ENCODE results near the gene SLC9C1. TPM values are rescaled to one million over a fixed set of nuclear protein-coding genes. Genes with fewer than 3 reads are reported as not detected.

Gene SLC9C1
- total and polyA plus RNA-seq, 9 donors: 0.07 to 0.35 (median 0.15) TPM; not detected in 4

DNA sequence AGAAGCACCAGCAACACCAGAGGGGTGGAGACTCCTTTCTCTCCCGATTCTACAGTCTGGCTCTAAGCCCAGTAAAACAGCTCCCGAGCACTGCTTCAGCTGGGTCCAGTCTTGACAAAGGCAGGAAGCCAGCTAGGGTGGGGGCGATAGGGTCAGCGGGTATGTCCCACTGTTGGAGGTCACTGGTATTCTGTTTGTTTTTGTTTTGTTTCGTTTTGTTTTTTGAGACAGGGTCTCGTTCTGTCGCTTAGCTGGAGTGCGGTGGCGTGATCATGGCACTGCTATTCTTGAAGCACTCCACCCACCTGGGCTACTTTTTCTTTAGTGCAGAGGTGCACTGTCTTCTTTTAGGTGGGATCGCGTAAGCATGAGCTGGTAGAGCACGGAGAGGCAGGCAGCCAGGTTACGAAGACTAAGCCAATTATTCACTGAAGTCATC lies 177.2 kb downstream of the SLC9C1 start:
- TF ChIP-seq EP300 (IDR thresholded peaks at IDR 0.05) (no peak), POLR2A (IDR thresholded peaks at IDR 0.05) (no peak)
- TF ChIP-seq, protein P1, sequence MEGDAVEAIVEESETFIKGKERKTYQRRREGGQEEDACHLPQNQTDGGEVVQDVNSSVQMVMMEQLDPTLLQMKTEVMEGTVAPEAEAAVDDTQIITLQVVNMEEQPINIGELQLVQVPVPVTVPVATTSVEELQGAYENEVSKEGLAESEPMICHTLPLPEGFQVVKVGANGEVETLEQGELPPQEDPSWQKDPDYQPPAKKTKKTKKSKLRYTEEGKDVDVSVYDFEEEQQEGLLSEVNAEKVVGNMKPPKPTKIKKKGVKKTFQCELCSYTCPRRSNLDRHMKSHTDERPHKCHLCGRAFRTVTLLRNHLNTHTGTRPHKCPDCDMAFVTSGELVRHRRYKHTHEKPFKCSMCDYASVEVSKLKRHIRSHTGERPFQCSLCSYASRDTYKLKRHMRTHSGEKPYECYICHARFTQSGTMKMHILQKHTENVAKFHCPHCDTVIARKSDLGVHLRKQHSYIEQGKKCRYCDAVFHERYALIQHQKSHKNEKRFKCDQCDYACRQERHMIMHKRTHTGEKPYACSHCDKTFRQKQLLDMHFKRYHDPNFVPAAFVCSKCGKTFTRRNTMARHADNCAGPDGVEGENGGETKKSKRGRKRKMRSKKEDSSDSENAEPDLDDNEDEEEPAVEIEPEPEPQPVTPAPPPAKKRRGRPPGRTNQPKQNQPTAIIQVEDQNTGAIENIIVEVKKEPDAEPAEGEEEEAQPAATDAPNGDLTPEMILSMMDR (IDR thresholded peaks at IDR 0.05): no peak
- Histone ChIP-seq H3K27me3 (no peaks in the 10 kb centered on the region), H3K9me3 (no peaks in the 10 kb centered on the region), H3K4me1 (ENCODE audit: insufficient read depth) (no peaks in the 10 kb centered on the region), H3K36me3 (no peaks in the 10 kb centered on the region), H3K27ac (no peak overlapping the region), H3K4me3 (no peak overlapping the region)
- DNase-seq: no peak
- intact Hi-C loops (cut with DNase I): no loop called here
- 57 to 64% (median 59%) methylated on average over 13 of the region's 13 CpGs for WGBS, 3 donors

DNA sequence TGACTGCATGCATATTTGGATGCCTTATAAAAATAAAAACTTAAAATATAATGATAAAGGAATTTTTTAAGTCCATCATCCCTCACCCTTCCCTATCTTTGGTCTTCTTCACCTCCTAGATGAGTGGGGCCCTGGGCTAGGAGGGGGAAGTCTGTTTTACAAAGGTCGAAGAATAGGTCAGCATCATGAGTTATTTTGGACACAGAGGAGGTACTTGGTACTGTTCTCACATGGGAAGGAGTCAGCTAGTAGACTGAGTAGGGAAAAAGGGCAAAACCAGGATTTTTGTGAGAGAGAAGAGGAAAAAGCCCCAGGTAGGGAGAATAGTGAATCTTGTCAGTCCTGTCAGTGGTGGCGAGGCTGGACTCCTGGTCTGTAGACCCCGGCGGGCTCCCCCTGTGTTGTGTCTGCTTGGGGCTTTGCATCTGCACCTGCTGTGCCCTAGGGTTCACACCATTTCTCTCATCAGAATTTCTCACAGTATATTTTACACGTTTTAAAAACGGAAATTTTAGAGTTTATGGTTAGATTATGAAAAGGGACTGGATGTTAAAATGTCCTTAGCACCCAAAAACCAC lies 178.1 kb downstream of the SLC9C1 start:
- intact Hi-C loops (cut with DNase I): no loop called here
- Histone ChIP-seq H3K27me3 (no peaks in the 10 kb centered on the region), H3K36me3 (no peaks in the 10 kb centered on the region), H3K9me3 (no peaks in the 10 kb centered on the region), H3K27ac (no peak overlapping the region), H3K4me3 (no peak overlapping the region), H3K4me1 (ENCODE audit: insufficient read depth) (no peaks in the 10 kb centered on the region)
- WGBS, 3 donors: 87 to 90% (median 89%) methylated on average over 6 of the region's 6 CpGs
- TF ChIP-seq, protein P1 (IDR thresholded peaks at IDR 0.05): no peak
- TF ChIP-seq POLR2A (IDR thresholded peaks at IDR 0.05) (no peak), EP300 (IDR thresholded peaks at IDR 0.05) (no peak)
- DNase-seq: no peak

DNA sequence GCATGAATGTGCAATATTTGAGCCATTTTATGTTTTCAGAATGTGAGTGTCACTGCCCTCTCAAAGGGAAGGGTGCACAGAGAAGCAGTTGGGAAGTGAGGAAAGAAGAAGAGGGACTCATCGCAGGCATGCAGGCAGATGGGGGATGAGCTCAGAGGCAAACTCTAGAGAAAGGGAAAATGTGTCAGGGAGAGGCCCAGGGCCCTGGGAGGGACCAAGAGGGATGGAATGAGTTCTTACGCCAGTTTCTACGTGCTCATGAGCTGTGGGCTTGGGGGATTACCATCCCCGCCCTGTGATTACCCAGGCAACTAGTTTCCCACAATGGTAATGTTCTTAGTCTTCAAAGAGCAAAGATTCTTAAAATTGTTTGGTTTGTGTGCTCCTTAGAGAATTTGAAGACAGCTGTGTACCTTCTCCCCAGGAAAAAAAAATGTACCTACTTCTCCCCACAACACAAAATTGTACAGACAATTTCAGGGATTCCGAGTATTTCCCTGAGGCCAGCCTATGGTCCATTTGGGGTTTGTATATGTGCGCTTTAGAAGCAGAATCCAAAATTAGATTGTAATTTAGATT lies 178.8 kb downstream of the SLC9C1 start:
- TF ChIP-seq, protein P1 (IDR thresholded peaks at IDR 0.05): no peak
- no peak for TF ChIP-seq POLR2A (IDR thresholded peaks at IDR 0.05)
- TF ChIP-seq EP300 (IDR thresholded peaks at IDR 0.05): no peak
- no peak overlapping the region for H3K4me3 ChIP-seq
- 90 to 93% (median 91%) methylated on average over 6 of the region's 6 CpGs for WGBS, 3 donors
- no peaks in the 10 kb centered on the region for H3K36me3 ChIP-seq
- no peaks in the 10 kb centered on the region for H3K9me3 ChIP-seq
- H3K27me3 ChIP-seq: no peaks in the 10 kb centered on the region
- H3K4me1 ChIP-seq (ENCODE audit: insufficient read depth): no peaks in the 10 kb centered on the region
- H3K27ac ChIP-seq: no peak overlapping the region
- no peak for DNase-seq
- intact Hi-C loops (cut with DNase I): no loop called here

DNA sequence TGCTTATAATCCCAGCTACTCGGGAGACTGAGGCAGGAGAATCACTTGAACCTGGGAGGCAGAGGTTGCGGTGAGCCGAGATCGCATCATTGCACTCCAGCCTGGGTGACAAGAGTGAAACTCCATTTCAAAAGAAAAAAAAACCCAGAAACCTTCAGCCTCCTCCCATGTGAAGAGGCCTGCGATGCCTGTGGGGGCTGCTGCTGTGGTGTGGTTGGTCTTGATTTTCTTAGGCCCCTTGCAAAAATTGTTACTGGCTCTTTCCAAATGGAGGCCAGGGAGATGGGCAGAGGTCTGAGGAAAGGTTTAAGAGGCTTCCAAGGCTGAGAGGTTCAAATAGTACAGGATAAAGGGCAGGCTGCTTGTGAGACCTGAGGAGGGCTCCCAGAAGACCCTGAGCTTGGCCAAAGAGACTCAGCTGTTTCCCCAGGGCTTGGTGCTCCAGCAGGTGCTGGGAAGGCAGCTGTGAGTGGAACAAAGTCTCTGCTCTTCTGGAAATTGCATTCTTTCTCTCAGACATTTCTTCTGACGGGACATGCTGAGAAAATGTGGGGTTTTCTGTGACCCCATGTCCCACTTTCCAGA lies 179.3 kb downstream of the SLC9C1 start:
- TF ChIP-seq, protein P1 (IDR thresholded peaks at IDR 0.05): no peak
- TF ChIP-seq EP300 (IDR thresholded peaks at IDR 0.05) (no peak), POLR2A (IDR thresholded peaks at IDR 0.05) (no peak)
- WGBS, 3 donors: 95 to 96% (median 95%) methylated on average over 6 of the region's 6 CpGs
- Histone ChIP-seq H3K36me3 (no peaks in the 10 kb centered on the region), H3K4me3 (no peak overlapping the region), H3K9me3 (no peaks in the 10 kb centered on the region), H3K27me3 (no peaks in the 10 kb centered on the region), H3K27ac (no peak overlapping the region), H3K4me1 (ENCODE audit: insufficient read depth) (no peaks in the 10 kb centered on the region)
- DNase-seq: no peak
- intact Hi-C loops (cut with DNase I): no loop called here
